GM12873 (cell line): Measurements from ENCODE around the gene WSB1.
A peak's percentile ranks its signal among the peaks of the same experiment; 100 is the strongest.

Source experiments
- TF ChIP-seq, protein P1 (sequence below): IDR thresholded peaks from 2 replicates; pipeline ENCODE4 v1.5.1; 2012; ENCODE audit warnings: low read depth, mild to moderate bottlenecking, moderate library complexity, low read length, control low read depth; ENCODE audit not compliant: insufficient read depth; ENCODE audit errors: missing control alignments

WSB1 gene

GRCh38 chr17:27293898-27294688 lies at the start of gene WSB1:
Gene WSB1, plus strand, starts transcription at chr17:27294114. Its CDS starts 282 bp downstream, at chr17:27294396.
- TF ChIP-seq, protein P1, sequence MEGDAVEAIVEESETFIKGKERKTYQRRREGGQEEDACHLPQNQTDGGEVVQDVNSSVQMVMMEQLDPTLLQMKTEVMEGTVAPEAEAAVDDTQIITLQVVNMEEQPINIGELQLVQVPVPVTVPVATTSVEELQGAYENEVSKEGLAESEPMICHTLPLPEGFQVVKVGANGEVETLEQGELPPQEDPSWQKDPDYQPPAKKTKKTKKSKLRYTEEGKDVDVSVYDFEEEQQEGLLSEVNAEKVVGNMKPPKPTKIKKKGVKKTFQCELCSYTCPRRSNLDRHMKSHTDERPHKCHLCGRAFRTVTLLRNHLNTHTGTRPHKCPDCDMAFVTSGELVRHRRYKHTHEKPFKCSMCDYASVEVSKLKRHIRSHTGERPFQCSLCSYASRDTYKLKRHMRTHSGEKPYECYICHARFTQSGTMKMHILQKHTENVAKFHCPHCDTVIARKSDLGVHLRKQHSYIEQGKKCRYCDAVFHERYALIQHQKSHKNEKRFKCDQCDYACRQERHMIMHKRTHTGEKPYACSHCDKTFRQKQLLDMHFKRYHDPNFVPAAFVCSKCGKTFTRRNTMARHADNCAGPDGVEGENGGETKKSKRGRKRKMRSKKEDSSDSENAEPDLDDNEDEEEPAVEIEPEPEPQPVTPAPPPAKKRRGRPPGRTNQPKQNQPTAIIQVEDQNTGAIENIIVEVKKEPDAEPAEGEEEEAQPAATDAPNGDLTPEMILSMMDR: no peak

DNA sequence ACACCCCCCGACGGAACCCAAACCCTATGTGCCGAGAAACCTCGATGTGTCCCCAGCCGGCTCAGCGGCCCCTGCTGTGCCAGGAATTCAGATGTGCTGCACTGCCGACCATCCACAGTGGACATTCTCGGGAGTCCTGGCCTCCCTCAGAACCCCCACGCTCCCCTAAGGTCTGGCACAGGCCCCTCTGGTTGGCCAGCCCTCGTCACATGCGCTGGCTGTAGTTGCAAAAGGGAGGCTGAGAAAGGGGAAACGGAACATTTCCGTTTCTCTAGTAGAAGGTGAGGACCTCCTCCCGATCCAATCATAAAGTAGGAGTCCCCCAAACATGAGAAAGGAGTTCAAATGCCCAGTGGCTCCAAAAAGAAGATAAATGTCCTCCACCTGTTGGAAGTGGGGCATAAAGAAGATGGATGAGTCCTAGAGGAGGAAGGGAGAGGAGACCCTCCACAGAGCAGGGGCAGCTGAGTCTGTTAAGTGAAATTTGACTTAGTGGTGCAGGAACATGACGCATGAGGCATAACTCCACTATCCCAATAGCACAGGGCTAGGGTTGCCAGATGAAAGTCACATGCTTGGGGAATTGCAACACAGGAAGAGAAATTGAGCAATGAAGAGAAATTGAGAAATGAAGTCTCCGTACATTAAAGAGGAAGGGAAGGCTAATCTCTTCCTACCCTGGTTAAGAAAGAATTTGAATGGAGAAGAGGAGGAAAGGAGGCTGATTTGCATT lies 49.3 kb upstream of the WSB1 start:
- TF ChIP-seq, protein P1: no peak

DNA sequence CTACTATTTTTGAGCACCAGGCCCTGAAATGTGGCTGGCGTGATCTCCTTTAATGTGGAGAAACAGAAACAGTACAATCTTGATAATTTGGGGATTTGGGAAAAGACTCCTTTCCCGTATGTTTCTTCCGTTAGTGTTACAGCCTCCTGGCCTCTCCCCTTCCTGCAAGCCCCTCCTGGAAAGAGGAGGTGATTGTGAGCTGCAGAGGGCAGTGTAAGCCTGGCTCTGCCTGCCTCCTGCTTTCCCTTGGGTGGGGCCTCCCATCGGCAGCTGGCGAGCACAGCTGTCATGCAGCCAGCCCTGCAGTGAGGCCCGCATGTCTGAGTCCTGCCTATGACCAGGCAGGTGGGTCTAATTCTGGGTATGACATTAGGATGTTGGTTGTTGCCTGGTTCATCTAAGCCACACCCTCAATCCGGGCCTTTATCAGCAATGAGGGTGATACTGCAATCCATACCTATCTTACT lies 48.7 kb upstream of the WSB1 start:
- TF ChIP-seq, protein P1: peak; percentile 77

- TF ChIP-seq, protein P1: no peak
Observed at GRCh38 chr17:27246537-27246936, 47.4 kb upstream of the WSB1 start.

DNA sequence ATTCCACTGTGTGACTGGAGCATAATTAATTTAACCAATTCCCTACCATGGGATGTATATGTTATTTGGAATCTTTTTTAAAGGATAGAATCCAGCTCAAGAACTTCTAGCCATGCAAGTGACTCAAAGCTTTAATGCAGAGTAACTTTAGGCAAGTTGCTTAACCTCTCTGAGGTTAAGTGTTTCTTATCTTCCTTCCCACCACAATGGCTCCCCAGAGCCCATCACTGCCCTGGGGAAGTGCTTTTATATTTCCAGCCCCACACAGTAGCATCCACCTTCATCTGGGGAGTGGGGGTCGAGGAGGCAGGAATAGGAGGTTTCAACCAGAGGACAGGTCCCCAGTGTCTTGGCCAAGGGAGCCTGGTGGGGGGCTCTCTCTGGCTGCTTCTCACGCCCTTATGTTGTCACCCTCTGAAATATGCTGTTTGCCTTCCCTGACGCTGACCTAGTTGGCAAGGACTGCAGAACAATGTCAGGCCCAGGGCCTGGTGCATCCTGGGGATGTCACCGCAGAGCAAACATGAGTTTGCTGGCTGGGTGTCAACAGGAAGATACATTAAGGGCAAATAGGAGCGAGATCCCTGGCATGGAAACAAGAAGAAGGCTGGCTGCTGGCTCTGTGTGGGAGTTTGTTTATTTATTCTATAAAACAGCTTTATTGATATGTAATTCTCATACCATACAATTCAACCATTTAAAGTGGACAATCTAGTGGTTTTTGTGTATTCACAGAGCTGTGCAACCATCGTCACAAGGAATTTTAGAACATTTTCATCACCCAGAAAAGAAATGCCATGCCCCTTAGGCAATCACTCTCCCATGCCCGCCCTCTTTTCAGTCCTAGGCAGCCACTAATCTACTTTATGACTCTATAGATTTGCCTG lies 46.6 kb upstream of the WSB1 start:
- TF ChIP-seq, protein P1: no peak

GRCh38 chr17:27247958-27248342 lies 46.0 kb upstream of the WSB1 start:
- TF ChIP-seq, protein P1: no peak
